NT2/D1 (cell line): ENCODE data around the gene ST8SIA6.

Experiments
- SUZ12 ChIP-seq: IDR thresholded peaks from 2 replicates; pipeline ENCODE4 v1.6.1; 2011; ENCODE audit not compliant: insufficient read length, insufficient read depth; ENCODE audit errors: extremely low read depth
- YY1 ChIP-seq: IDR thresholded peaks from 2 replicates; pipeline ENCODE4 v1.6.1; 2011; ENCODE audit not compliant: insufficient read length, insufficient read depth
- ZNF274 ChIP-seq: IDR thresholded peaks from 2 replicates; pipeline ENCODE4 v1.6.1; 2011; ENCODE audit warnings: mild to moderate bottlenecking, low read depth, low read length

GRCh38 chr10:17349717-17350116, 104.7 kb downstream of the ST8SIA6 start:
- TF ChIP-seq ZNF274 (no peak), SUZ12 (no peak), YY1 (no peak)
